ENCODE data around the gene RARRES1.

The RARRES1 gene

GRCh38 chr3:158733656-158734055 is 1.4 kb upstream of the RARRES1 start:
- no peak overlapping the region for H3K9ac ChIP-seq

GRCh38 chr3:158732856-158733200 is 571 bp upstream of the RARRES1 start:
- H3K36me3 ChIP-seq (ENCODE audit: control insufficient read depth, insufficient read depth, low read length) = no peaks in the 10 kb centered on the region
- no peak overlapping the region for H3K27ac ChIP-seq
- no peak for TF ChIP-seq CTCF (IDR thresholded peaks at IDR 0.05)

More at GRCh38 chr3:158733656-158734055, 1.4 kb upstream of the RARRES1 start:
- Histone ChIP-seq H3K27ac (no peak overlapping the region), H3K4me3 (ENCODE audit: low read depth, low read length) (no peak overlapping the region), H3K4me2 (ENCODE audit: low read length) (no peak overlapping the region), H2AFZ (no peak overlapping the region), H3K4me1 (peaks cover 6% of the 10 kb centered on the region), H3K79me2 (no peaks in the 10 kb centered on the region), H3K9me3 (ENCODE audit: control insufficient read depth, low read length) (no peaks in the 10 kb centered on the region), H3K36me3 (ENCODE audit: control insufficient read depth, insufficient read depth, low read length) (no peaks in the 10 kb centered on the region), H3K27me3 (ENCODE audit: control insufficient read depth, insufficient read depth, low read length) (no peaks in the 10 kb centered on the region)
- no peak for TF ChIP-seq CTCF (IDR thresholded peaks at IDR 0.05)

GRCh38 chr3:158731486-158731885 is 771 bp downstream of the RARRES1 start:
- H3K27me3 ChIP-seq (ENCODE audit: control insufficient read depth, insufficient read depth, low read length) = no peaks in the 10 kb centered on the region
- peaks cover 6% of the 10 kb centered on the region for H3K4me1 ChIP-seq
- H2AFZ ChIP-seq = peak overlapping the region; percentile 84
- no peaks in the 10 kb centered on the region for H3K79me2 ChIP-seq
- H3K4me2 ChIP-seq (ENCODE audit: low read length) = peak overlapping the region; percentile 90
- H3K9me3 ChIP-seq (ENCODE audit: control insufficient read depth, low read length) = no peaks in the 10 kb centered on the region
- peak overlapping the region; percentile 52 for H3K4me3 ChIP-seq (ENCODE audit: low read depth, low read length)
- no peak for TF ChIP-seq CTCF (IDR thresholded peaks at IDR 0.05)
- no peak overlapping the region for H3K9ac ChIP-seq
- no peaks in the 10 kb centered on the region for H3K36me3 ChIP-seq (ENCODE audit: control insufficient read depth, insufficient read depth, low read length)
- H3K27ac ChIP-seq = no peak overlapping the region

More at GRCh38 chr3:158732856-158733200, 571 bp upstream of the RARRES1 start:
- H3K27me3 ChIP-seq (ENCODE audit: control insufficient read depth, insufficient read depth, low read length) = no peaks in the 10 kb centered on the region
- no peaks in the 10 kb centered on the region for H3K9me3 ChIP-seq (ENCODE audit: control insufficient read depth, low read length)
- H2AFZ ChIP-seq = peak overlapping the region; percentile 84
- no peak overlapping the region for H3K4me2 ChIP-seq (ENCODE audit: low read length)
- peaks cover 6% of the 10 kb centered on the region for H3K4me1 ChIP-seq
- no peaks in the 10 kb centered on the region for H3K79me2 ChIP-seq
- H3K9ac ChIP-seq = no peak overlapping the region
- no peak overlapping the region for H3K4me3 ChIP-seq (ENCODE audit: low read depth, low read length)

- Histone ChIP-seq H3K79me2 (no peaks in the 10 kb centered on the region), H3K27ac (no peak overlapping the region), H3K4me1 (peaks cover 6% of the 10 kb centered on the region), H3K9ac (no peak overlapping the region), H3K4me2 (ENCODE audit: low read length) (no peak overlapping the region), H3K27me3 (ENCODE audit: control insufficient read depth, insufficient read depth, low read length) (no peaks in the 10 kb centered on the region), H3K4me3 (ENCODE audit: low read depth, low read length) (no peak overlapping the region), H3K9me3 (ENCODE audit: control insufficient read depth, low read length) (no peaks in the 10 kb centered on the region), H3K36me3 (ENCODE audit: control insufficient read depth, insufficient read depth, low read length) (no peaks in the 10 kb centered on the region), H2AFZ (no peak overlapping the region)
- no peak for TF ChIP-seq CTCF (IDR thresholded peaks at IDR 0.05)
These were observed 3.4 kb downstream of the RARRES1 start for GRCh38 chr3:158728851-158729250.

GRCh38 chr3:158728061-158728377 is 4.2 kb downstream of the RARRES1 start:
- no peak for TF ChIP-seq CTCF (IDR thresholded peaks at IDR 0.05)
- Histone ChIP-seq H3K9me3 (ENCODE audit: control insufficient read depth, low read length) (no peaks in the 10 kb centered on the region), H3K27ac (no peak overlapping the region), H3K9ac (no peak overlapping the region), H3K4me3 (ENCODE audit: low read depth, low read length) (no peak overlapping the region), H2AFZ (no peak overlapping the region), H3K4me1 (peaks cover 6% of the 10 kb centered on the region), H3K27me3 (ENCODE audit: control insufficient read depth, insufficient read depth, low read length) (no peaks in the 10 kb centered on the region), H3K4me2 (ENCODE audit: low read length) (peak overlapping the region; percentile 51), H3K79me2 (no peaks in the 10 kb centered on the region), H3K36me3 (ENCODE audit: control insufficient read depth, insufficient read depth, low read length) (no peaks in the 10 kb centered on the region)

Measured in parathyroid adenoma (tissue), 2 donors.